H54 (cell line): ENCODE data around the gene IRAK3.
"Not testable (repeated sequence)": the region's sequence is repeated elsewhere in the genome, so short reads cannot be mapped to it uniquely, and the experiment has no call there.

Source experiments
- DNase-seq: peaks from one replicate; pipeline ENCODE4 v3.0.0; 2011; ENCODE audit warnings: low spot score, mixed read lengths; ENCODE audit not compliant: insufficient read length
- FAIRE-seq: peaks from 3 replicates; lab custom pipeline; 2011; peaks lifted over from hg19 to GRCh38; lab: Jason Lieb, UNC
- POLR2A ChIP-seq: IDR thresholded peaks from 2 replicates; pipeline ENCODE4 v1.6.1; 2011; ENCODE audit warnings: low read depth, mild to moderate bottlenecking, low read length

IRAK3 gene

DNA sequence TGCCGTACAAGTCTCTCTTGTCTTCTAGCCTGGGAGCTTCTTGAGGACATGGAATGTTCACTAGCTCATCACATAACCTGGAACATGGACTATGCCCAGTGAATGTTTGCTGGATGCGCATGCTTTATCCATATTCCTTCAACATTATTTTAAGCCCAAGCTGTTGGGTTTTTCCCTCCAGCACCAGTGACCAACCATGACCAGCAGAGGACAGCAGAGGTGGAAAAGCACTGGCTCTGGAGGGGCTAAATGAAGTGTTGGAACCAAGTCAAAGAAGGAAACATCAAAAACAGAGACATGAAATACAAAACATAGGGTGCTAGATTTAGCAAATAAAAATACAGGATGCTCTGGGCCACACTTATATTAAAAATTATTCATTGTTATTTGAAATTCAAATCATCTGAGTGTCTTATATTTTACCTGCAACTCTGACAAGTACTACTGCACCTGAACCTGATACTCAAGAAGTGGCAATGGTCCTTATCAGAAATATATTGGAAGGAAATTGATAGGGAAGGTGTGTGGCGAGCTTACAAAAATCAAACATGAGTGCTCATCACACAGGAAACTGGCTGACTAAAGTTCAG, 90.2 kb downstream of the IRAK3 start:
- no peak for DNase-seq
- TF ChIP-seq POLR2A, result no peak
- FAIRE-seq, result no peak

DNA sequence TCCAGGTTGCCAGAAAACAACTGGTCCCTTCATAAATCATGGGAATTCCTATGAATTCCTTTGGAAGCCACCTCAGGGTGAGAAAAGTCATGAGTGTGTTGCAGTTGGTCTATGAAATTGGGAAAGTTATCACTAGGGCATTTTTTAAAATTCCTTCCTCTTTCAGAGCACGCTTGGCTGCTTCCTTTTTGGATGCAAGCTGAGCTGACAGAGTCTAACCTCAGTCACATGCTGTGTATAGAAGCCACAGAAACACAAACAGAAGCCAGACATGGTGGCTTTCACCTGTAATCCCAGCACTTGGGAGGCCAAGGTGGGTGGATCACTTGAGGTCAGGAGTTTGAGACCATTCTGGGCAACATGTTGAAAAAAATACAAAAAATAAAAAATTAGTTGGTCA, 91.5 kb downstream of the IRAK3 start:
- no peak for DNase-seq
- no peak for FAIRE-seq
- no peak for TF ChIP-seq POLR2A

- FAIRE-seq (no peak), DNase-seq (no peak)
- TF ChIP-seq POLR2A, result no peak
Observed at GRCh38 chr12:66282244-66282643, 93.2 kb downstream of the IRAK3 start.

DNA sequence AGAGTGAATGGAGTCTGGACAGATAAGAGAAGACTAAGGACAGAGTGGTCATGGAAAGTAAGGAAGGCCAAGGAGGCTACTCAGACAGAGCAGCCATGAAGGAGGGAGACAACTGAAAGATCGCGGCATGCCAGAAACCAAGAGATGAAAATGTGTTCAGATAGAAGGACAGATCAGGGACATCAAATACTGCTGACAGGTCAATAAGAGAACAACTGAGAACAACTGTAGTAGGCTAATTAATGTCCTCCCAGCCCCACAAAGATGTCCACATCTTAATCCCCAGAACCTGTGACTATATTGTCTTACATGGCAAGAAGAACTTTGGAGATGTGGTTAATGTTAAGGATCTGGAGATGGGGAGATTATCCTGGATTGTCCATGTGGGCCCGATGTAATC, 98.3 kb downstream of the IRAK3 start:
- no peak for TF ChIP-seq POLR2A
- no peak for DNase-seq
- FAIRE-seq, result no peak

- no peak for TF ChIP-seq POLR2A
- DNase-seq, result no peak
Observed at GRCh38 chr12:66288121-66288520, 99.1 kb downstream of the IRAK3 start.

DNA sequence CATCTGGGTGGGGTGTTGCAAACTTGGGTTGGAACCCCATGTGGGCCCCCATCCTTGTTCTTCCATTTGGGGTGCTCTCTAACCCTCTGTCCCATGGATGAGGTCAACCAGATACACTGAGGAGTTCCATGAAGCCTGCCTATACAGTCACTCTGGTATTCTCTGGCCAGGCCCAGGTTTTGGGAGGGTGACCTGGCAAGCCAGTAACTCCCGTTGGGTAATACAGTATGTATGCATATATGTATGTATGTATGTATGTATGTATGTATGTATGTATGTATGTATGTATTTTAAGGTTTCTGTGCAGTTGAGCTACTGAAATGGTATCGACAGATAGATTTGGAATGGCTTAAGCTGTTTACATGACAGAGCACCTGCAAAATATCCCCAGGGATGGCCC, 100.5 kb downstream of the IRAK3 start:
- TF ChIP-seq POLR2A, result no peak
- DNase-seq (no peak), FAIRE-seq (no peak)

More at GRCh38 chr12:66288121-66288520, 99.1 kb downstream of the IRAK3 start:
- FAIRE-seq, result no peak

DNA sequence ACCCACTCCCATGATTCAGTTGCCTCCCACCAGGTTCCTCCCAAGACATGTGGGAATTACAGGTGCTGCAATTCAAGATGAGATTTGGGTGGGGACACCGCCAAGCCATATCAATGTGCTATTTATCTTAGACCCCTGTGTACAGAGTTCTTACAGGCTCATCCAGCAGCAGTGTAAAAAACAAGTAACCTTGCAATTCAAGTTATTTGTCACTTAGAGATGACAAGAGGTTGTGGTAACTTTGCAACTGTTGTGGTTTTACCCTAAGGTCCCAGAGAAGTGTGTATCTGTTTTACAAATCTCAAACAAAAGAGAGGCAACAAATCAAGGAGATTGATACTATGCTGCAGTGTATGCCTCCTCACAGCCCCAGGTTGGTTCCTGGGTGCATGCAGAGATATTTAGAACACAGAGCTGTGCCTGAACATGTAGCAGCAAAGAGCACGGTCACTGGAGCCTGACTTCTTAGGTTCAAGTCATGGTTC, 101.7 kb downstream of the IRAK3 start:
- TF ChIP-seq POLR2A, result no peak
- FAIRE-seq, result no peak
- DNase-seq, result no peak

GRCh38 chr12:66296176-66296683, 107.2 kb downstream of the IRAK3 start:
- no peak for TF ChIP-seq POLR2A
- DNase-seq (no peak), FAIRE-seq (no peak)

DNA sequence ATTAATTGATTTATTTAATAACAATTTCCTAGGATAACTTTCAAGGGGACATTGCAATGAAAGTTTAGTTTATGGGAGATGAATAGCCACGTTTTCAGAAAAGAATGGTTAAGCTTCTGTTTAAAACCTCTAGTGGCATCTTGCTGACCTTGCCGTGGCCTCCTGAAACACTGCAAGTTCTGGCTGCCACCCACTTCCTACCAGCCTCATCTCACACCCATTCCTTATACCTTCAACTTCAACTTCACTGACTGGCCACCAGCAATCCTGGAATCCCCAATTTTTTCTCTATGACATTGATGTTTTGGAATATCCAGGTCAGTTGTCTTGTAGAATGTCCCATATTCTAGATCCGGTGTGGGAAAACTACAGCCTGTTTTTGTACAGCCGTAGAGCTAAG, 108.1 kb downstream of the IRAK3 start:
- TF ChIP-seq POLR2A, result no peak
- DNase-seq, result no peak
- FAIRE-seq, result no peak

GRCh38 chr12:66297923-66298322, 108.9 kb downstream of the IRAK3 start:
- DNase-seq (no peak), FAIRE-seq (no peak)
- TF ChIP-seq POLR2A, result no peak

DNA sequence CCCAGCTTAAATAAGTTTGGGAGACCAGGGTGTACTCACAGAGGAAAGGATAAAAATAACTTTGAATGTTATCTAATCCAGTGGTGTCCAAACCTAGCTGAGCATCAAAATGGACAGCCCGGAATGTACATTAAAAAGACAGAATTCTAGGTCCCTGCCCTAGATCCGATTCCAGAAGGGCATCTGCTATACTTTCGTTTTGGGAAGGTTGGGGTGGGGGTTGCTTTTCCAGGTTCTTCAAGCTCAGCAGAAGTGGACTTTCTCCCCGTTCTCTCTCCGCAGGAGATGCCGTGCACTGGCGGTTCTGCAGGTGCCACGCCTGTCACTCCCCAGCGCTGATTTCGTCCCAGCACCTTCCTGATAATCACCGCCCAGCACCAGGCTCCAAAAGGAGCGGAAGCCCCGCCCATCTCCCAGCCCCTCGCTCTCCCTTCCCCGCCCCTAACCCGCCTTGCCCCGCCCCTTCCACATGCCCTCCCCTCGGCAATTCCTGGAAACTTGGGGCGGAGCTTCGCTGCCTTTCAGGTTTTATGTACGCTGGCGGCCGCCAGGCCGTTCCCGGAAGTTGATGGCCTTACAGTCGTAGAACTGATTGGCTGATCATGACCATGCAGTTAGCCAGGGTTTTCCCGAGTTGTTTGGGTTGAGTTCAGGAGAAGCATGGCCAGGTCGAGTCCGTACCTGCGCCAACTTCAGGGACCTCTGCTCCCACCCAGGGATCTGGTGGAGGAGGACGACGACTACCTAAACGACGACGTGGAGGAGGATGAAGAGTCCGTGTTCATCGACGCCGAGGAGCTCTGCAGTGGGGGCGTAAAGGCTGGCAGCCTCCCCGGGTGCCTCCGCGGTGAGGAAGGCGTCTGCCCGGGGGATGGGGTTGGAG, 113.2 kb downstream of the IRAK3 start, which contains the start of gene HELB:
Gene HELB, plus strand, starts transcription at position 550 of the 883 bp plus-strand sequence. Its CDS starts 111 bp downstream, at position 661.
- TF ChIP-seq POLR2A, result peak; percentile 57
- DNase-seq (peak; percentile 86), FAIRE-seq (peak; percentile 98)

GRCh38 chr12:66302827-66303169, 113.8 kb downstream of the IRAK3 start:
- FAIRE-seq, result no peak
- no peak for TF ChIP-seq POLR2A
- no peak for DNase-seq

DNA sequence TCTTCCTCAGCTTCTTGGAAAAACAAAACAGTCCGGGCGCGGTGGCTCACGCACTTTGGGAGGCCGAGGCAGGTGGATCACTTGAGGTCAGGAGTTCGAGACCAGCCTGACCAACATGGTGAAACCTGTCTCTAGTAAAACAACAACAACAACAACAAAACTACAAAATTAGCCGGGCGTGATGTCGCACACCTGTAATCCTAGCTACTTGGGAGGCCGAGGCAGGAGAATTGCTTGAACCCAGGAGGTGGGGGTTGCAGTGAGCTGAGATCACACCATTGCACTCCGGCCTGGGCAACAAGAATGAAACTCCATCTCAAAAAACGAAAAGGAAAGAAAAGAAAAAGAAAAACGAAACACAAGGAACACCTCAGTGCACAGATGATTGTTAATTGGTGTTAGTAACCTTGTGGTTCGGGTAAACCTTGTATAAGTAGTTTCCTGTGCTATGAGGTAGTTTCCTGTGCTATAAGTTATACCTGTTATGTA, 114.3 kb downstream of the IRAK3 start:
- DNase-seq, FAIRE-seq: not testable (repeated sequence)
